HK-2 (cell line): ENCODE measurements around the gene MAT1A.
A peak's percentile ranks its signal among the peaks of the same experiment; 100 is the strongest.
"Not testable (repeated sequence)": the region's sequence is repeated elsewhere in the genome, so short reads cannot be mapped to it uniquely, and the experiment has no call there.

Experiments
- DNase-seq: peaks from one replicate; pipeline ENCODE4 v3.0.0-alpha.2; 2018; ENCODE audit not compliant: unreplicated experiment

MAT1A gene

GRCh38 chr10:80289451-80290287 lies at the start of gene MAT1A:
TSS of gene MAT1A (minus strand) at chr10:80289658. CDS start at chr10:80289423, 235 bp downstream.
- no peak for DNase-seq

GRCh38 chr10:80333983-80334382 lies 44.5 kb upstream of the MAT1A start:
- DNase-seq: no peak

DNA sequence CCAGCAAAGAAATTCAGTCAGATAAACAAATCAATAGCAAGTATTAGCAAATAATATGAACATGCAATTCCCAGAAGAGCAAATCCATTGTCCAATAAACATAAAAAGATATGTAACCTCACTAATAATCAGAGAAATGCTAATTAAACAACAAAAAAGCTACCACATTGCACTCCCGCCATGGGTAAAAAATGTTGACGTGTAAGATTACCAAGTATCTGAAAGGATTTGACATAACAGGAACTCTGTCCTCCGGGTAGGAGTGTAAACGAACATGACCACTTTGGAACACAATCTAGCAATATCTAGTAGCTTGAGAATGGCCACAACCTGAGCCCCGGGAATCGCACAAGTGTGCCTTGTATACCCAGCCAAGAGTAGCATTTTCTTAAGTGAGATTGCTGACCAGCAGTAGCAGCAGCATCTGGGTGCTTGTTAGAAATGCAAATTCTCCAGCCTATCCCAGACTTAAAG lies 35.5 kb upstream of the MAT1A start:
- DNase-seq: no peak

GRCh38 chr10:80324086-80324485 lies 34.6 kb upstream of the MAT1A start:
- peak; percentile 30 for DNase-seq

- DNase-seq: no peak
Measured at GRCh38 chr10:80323311-80323710, 33.9 kb upstream of the MAT1A start.

DNA sequence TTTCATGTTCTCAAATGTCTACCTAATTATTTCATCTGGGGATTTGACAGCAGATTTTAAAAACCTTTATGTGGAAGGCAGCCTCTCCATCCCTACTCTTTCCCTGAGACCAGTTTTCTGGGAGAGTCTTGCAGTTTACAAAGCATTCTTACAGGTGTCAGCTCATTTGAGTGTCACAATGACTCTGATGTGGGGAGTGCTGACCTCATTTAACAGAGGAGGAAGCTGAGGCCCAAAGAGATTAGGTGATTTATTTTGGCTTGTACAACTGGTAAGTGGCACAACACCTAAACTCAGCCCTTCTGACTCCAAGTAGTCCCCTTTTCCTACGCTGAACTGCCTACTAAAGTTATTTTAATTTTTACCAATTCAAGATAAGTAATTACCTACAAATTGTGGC lies 33.3 kb upstream of the MAT1A start:
- no peak for DNase-seq

DNA sequence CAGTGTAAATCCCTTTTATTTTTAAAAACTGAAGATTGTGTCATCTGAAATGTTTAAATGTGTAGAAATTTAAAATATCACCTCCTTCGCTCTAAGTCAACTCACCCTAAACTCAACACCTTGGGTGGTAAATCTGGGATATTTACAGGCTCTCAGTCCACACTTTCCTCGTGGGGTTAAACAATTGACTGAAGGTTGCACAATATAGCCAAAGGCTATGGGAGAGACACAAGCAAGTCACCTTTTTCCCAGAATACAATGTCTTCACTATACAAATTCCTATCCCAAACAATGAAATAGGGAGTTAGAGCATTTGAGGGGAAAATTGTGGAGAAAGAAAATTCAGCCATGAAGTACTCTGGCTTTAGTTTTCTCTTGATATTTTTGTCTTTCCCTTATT lies 32.7 kb upstream of the MAT1A start:
- no peak for DNase-seq

DNA sequence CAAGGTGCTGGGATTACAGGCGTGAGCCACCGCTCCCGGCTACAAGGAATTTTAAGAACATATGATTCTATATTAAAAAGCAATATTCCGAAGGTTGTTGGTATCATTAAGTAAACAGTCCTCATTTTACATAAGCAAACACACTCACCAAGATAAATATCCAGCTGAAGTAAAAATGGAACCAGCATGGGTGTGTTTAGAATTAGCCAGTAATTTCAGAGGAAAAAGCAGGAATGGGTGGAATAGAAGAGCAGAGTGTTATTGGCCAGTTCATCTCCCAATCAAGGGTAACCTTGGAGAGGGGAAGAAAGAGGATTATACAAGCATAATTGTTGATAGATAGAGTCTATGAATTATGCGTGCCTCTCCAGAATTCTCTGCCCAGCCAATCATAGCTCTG lies 31.7 kb upstream of the MAT1A start:
- DNase-seq: no peak

DNA sequence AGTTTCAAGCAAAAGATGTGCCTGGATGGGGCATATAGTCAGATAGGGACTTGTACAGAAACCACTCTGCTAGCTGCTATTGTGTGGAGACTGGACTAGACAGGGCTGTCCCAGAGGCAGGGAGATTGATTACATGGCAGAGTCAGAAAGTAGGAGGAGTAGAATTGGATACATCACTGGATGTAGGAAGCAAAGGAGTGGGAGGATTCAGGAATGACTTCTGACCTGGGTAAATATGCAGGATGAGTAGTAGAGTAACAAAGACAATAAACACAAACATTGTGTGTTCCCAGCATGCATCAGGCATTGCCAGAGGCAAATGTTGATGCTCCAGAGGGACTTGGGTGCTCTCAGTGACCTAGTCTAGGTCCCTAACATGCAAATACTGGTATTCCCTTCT lies 30.9 kb upstream of the MAT1A start:
- no peak for DNase-seq

DNA sequence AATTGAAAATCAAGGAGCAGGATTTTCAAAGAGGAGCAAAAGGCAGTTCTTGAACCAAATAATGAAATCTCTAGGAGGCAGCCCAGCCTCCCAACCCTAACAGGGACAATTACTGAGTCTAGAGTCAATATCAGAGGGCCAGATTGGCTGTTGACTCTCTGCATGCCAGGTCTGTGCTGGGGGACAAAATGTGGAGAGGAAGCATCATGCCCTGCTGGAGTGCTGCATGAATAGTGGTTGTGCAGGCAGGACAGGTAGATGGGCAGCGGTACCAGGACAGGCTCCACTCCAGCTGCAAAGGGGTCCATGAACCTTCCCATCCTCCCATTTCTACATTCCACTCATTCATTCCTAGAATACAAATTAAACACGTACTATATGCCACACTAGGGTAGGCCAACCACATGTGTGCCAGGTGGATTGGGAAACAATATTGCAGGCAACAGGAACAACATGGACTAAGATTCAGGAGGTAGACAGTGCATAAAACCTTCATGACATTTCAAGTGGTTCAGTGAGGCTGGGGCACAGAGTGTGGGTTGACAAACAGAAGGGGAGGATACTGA lies 30.4 kb upstream of the MAT1A start:
- DNase-seq: no peak

- DNase-seq: no peak
Measured at GRCh38 chr10:80319318-80319717, 29.9 kb upstream of the MAT1A start.

- DNase-seq: no peak
Measured at GRCh38 chr10:80318742-80319141, 29.3 kb upstream of the MAT1A start.

GRCh38 chr10:80315391-80315790 lies 25.9 kb upstream of the MAT1A start:
- DNase-seq: no peak

GRCh38 chr10:80313523-80313922 lies 24.1 kb upstream of the MAT1A start:
- no peak for DNase-seq

- not testable (repeated sequence) for DNase-seq
Measured at GRCh38 chr10:80305989-80306388, 16.5 kb upstream of the MAT1A start.

- no peak for DNase-seq
Measured at GRCh38 chr10:80296942-80297341, 7.5 kb upstream of the MAT1A start.

GRCh38 chr10:80292607-80293239 lies 3.3 kb upstream of the MAT1A start:
- DNase-seq: no peak

GRCh38 chr10:80290474-80291220 lies 1.2 kb upstream of the MAT1A start:
- DNase-seq: no peak

- DNase-seq: no peak
Measured at GRCh38 chr10:80288849-80289248, 609 bp downstream of the MAT1A start.

- no peak for DNase-seq
Measured at GRCh38 chr10:80284522-80284921, 4.9 kb downstream of the MAT1A start.

DNA sequence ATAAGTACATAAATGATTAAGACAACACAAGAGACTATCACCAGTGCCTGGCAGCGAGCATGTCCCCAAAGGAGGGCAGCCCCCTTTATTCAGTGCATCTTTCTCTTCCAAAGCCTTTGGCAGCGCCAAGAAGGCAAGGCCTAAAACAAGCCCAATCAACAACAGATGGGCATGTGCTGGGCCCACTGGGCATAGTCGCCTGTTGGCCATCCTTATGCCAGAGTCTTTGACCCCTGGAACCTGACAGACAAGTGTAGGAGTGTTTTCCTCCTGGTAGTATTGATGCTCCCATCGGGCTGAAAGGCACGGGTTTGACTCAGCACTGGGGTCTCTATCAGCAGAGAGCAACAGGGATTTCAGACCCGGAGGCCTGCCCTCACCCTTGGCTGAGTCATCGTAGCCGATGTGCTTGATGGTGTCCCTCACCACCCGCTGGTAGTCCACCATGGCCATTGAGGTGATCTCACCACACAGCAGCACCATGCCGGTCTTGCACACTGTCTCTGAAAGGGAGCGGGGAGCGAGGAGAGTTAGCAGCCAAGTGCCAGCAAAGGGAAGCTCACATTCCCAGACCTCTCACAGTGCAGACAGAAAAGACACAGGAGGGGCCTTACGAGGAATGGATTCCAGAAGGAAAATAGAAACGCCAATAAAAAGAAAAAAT lies 5.8 kb downstream of the MAT1A start:
- DNase-seq: no peak

GRCh38 chr10:80283119-80283518 lies 6.3 kb downstream of the MAT1A start:
- DNase-seq: no peak
